22Rv1 (cell line): ENCODE results near the gene EMX1.

Experiments
- CTCF ChIP-seq: fragments of 450-650 bp; IDR thresholded peaks from 2 replicates; pipeline ENCODE4 v1.5.1; 2017; ENCODE audit warnings: mild to moderate bottlenecking
- ZFX ChIP-seq: fragments of 450-650 bp; IDR thresholded peaks from 2 replicates; pipeline ENCODE4 v1.6.1; 2017; ENCODE audit warnings: antibody characterized with exemption, borderline replicate concordance

DNA sequence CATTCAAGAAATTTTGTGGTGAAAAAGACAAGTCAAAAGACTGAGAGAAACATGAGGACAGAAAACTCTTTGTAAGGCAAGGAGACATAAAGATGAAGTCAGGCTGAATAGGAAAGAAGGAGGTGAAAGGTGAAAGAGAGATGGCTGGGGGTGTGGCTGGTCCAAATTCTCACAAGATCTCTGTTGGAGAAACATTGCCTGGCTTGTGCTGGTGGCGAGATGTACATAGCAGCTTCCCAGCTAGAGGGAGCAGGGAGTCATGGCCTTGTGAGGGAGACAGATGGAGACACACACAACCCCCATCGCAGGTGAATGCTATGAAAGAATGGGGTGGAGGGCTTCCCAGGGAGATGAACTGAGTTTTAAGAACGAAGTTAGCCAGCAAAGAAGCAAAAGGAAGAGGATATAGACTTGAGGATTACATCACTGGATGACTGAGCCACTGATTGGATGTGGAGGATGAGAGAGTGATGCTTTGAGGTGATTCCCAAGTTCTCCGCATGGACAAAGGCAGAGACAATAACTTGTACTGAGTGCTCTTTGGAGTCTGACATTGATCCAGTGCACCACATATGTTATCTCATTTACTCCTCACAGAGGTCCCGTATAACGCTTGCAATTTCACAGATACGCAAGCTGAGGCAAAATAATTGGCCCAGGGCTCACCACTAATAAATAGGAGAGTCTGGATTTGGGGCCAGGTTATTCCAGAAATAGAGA is 3.7 kb upstream of the EMX1 start:
- TF ChIP-seq CTCF (peak; percentile 14; the same call in 1 of the 2 replicates), ZFX (no peak)
